GM10847 (cell line): Measurements from ENCODE around the gene LRRTM1.

Source experiments
- POLR2A ChIP-seq: IDR thresholded peaks from 2 replicates; pipeline ENCODE4 v1.6.1; 2011; ENCODE audit not compliant: insufficient read length; ENCODE audit errors: extremely low read depth

Gene LRRTM1

GRCh38 chr2:80266231-80266630, 38.3 kb downstream of the LRRTM1 start:
- no peak for TF ChIP-seq POLR2A

- TF ChIP-seq POLR2A = no peak
Observed at GRCh38 chr2:80259292-80259691, 45.3 kb downstream of the LRRTM1 start.

DNA sequence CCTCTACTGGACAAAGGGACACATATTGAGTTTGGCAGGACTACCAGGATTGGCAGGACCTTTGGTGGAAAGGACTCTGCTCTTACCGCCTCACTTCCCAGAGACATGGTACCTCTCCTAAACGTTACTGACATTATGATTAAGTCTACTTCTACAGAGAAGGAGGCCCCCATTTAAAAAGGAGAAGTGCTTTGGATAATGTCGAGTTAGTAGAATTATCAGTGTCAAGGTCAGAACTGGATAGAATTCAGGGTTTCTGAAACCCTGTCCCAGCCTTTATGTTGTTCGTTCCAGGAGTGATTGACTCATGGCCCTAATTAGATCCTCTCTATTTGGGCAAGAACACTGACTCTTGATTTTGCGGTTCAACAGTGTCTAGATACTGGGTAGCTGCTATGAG, 45.8 kb downstream of the LRRTM1 start:
- no peak for TF ChIP-seq POLR2A

DNA sequence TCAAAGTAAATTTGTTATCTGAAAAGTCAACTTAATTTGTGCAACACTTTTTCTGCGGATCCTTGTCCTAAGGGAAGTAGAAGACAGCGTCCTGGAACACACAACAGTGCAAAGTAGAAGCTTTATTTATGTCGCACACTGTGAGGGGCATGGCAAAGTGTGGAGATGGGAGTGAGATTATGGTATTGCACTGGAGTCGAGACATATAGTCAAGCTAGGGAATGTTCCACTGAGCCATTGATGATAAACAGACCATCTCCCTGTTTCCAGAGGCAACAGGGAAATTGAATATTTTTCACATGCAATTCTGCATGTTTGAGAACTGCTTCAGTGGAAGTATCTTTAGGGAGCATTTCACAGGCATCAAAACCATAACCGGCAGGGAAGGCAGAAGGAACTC, 46.2 kb downstream of the LRRTM1 start:
- no peak for TF ChIP-seq POLR2A

DNA sequence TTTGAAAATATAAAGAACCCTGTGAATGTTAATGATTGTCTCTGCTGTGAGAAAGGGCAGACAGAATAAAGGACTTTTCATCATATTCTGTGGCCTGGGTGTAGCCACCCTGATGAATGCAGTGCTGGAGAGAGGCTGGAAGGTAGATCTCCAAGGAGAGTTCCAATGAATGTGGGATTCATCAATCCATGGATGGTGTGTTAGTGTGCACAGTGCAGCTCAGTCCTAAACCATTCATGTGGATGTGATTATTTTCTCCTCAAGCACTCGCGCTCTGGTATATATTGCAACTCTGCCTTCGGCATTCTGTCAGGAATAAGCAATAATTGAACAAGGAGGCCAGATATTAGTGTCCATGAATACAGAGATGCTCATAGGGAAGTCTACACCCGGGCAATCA, 47.1 kb downstream of the LRRTM1 start:
- TF ChIP-seq POLR2A = no peak

DNA sequence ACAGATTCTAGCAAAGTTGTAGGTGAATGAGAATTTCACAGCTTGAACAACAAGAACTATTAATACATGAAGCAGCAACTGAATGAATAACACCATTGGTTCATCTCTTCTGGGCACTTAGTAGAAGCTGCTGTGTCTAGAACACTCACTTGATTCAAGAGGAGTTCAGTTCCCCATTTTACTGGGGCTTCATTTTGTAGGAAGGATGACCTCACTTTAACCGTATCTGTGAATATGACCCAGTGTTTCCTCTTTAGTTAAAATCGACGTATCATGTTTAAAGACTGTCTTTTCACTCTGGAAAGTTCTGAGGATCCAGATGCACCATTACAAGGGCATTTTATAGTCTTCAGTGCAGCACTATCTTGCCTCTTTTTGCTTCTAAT, 47.8 kb downstream of the LRRTM1 start:
- TF ChIP-seq POLR2A = no peak

DNA sequence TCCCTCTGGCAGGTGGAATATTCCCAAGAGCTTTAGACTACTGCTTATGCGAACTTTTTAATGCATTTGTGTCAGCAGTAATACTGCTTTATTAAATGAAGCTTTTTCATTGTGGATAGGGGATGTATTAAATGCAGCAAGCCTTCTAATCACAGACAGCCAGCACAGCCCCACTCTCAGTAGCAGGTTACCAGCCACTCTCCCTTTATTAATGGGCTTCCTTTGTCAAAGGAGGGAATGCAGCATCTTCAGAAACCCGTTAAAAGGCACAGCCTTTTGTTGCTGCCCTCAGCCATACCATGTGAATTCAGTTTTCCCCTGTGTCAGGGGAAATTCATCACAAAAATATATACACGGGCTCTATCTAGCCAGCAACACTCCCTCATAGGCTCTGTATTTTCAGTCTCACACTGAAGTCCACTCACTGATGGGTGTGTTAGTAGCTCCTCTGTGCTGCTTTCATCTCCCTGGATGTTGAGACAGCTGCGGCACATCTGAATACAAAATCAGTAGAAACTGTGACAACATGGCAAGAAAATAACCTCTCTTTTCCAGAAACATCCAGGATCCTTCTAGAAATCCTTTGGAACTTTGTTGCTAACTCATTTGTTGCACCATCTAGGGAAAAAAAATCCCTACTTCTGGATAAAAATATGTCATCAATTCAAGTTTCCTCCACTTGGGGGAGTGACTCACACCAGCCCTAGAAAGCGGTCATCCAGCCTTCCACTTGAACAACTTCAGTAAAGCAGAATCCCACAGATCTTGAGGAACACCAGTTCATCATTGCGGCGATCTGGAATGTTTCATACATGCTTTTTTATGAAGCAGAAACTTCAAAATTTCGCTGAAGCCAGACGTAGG, 48.4 kb downstream of the LRRTM1 start:
- TF ChIP-seq POLR2A = no peak

DNA sequence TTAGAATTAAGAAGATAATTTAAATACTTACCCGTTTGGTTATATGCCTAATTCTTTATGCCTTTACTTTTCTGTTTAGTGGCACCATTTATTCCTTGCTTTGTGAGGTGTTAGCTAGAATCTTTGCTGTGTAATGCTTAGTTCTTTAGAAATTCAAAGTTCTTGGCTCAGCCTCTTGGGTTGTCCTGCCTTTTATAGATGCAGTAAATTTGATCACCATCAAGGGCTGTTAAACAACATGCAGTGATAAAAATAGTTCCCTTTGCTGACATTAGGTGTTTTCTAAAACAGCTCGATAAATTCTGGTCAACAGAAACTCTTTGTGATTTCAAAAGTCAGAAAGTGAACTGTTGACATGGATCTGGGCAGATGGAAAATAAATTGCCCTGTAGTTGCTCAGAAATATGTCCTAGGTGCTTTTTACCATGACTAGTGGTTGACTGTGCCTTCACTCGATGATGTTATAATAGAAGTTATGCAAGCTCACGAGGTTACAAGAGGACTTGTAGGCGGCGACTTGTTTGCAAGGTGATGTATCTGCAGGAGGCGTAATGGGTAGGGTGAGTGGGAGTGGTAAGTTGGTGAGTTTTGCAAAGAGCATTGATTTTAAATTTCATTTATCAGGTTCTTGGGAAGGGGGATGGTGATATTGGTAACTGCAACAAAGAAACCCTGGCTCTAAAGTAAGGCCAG, 52.1 kb downstream of the LRRTM1 start:
- no peak for TF ChIP-seq POLR2A
